Endothelial cell of umbilical vein (primary cell): ENCODE results near the gene CEP152. TPM values are rescaled to one million over a fixed set of nuclear protein-coding genes. Genes with fewer than 3 reads are reported as not detected.

Experiments
- BruUV-seq: library from RNA; stranded (reverse); fragments of 400-500 nt; replicated peaks from 2 replicates; lab custom pipeline; 2021; lab: Mats Ljungman, UMichigan
- CTCF ChIA-PET: fragments of 300-600, 350-600 bp; sonication (Branson Sonifier 250); formaldehyde crosslinking; loops from one replicate; lab custom pipeline; 2021; ENCODE audit warnings: antibody characterized with exemption, inconsistent platforms; lab: Charles Lee
- POLR2A ChIA-PET: fragments of 300-600, 350-600 bp; sonication (Branson Sonifier 250); formaldehyde crosslinking; loops from one replicate; lab custom pipeline; 2021; ENCODE audit warnings: antibody characterized with exemption, inconsistent platforms; lab: Charles Lee
- DNase-seq: peaks from one replicate; pipeline ENCODE4 v3.0.0-alpha.2; 2011; ENCODE audit warnings: low read depth, low spot score
- FAIRE-seq: peaks from 2 replicates; lab custom pipeline; 2011; peaks lifted over from hg19 to GRCh38; lab: Jason Lieb, UNC
- H2AFZ ChIP-seq: 2 replicates; pipeline ENCODE4 v1.6.0; 2012; ENCODE audit warnings: low read depth, low read length, control low read depth, inconsistent platforms
- H3K27ac ChIP-seq: 2 replicates; pipeline ENCODE4 v1.5.1; 2011; ENCODE audit warnings: low read depth, mild to moderate bottlenecking, control low read depth, low read length, moderate library complexity; ENCODE audit not compliant: insufficient read depth
- H3K27me3 ChIP-seq, 2 experiments: 2 replicates each; pipeline versions ENCODE4 v1.6.0 to v1.6.1; 2011; ENCODE audit warnings: low read length in 2 of 2, mixed read lengths in 1 of 2; ENCODE audit not compliant: control insufficient read depth in 2 of 2, insufficient read depth in 2 of 2
- H3K36me3 ChIP-seq, 2 experiments: 2 replicates in 1 of 2; 3 replicates in 1 of 2; pipeline ENCODE4 v1.5.1; 2011; ENCODE audit warnings: low read length in 2 of 2, mild to moderate bottlenecking in 1 of 2, moderate library complexity in 1 of 2; ENCODE audit not compliant: control insufficient read depth in 2 of 2, insufficient read depth in 2 of 2; ENCODE audit errors: extremely low read depth in 1 of 2
- H3K4me1 ChIP-seq: 3 replicates; pipeline ENCODE4 v1.5.1; 2011; ENCODE audit warnings: mild to moderate bottlenecking, low read length; ENCODE audit not compliant: control insufficient read depth, insufficient read depth; ENCODE audit errors: extremely low read depth
- H3K4me2 ChIP-seq: 2 replicates; pipeline ENCODE4 v1.6.1; 2011; ENCODE audit warnings: low read length, control low read depth, mixed read lengths; ENCODE audit not compliant: insufficient read depth
- H3K4me3 ChIP-seq, 3 experiments: fragments of 200-600 bp in 1 of 3; sonication (generic), shearing (Covaris generic) in 1 of 3; replicated peaks in 1 of 3; 2 replicates each; pipeline ENCODE4 v1.5.1; 2011 to 2016; ENCODE audit warnings: control low read depth in 3 of 3, low read length in 3 of 3, mild to moderate bottlenecking in 2 of 3, inconsistent platforms in 1 of 3, low read depth in 1 of 3, moderate library complexity in 1 of 3; ENCODE audit not compliant: insufficient read depth in 1 of 3
- H3K79me2 ChIP-seq: 2 replicates; pipeline ENCODE4 v1.6.0; 2012; ENCODE audit warnings: low read length, inconsistent platforms; ENCODE audit not compliant: control insufficient read depth, insufficient read depth
- H3K9ac ChIP-seq: replicated peaks from 2 replicates; pipeline ENCODE3; 2011; ENCODE audit warnings: low read length, control low read depth; ENCODE audit not compliant: insufficient read depth; ENCODE audit errors: extremely low read depth
- H3K9me1 ChIP-seq: replicated peaks from 3 replicates; pipeline ENCODE4 v1.6.0; 2011; ENCODE audit warnings: mild to moderate bottlenecking, low read length; ENCODE audit not compliant: control insufficient read depth, insufficient read depth; ENCODE audit errors: extremely low read depth
- H3K9me3 ChIP-seq: replicated peaks from 2 replicates; pipeline ENCODE4 v1.5.1; 2012; ENCODE audit warnings: low read length, inconsistent platforms; ENCODE audit not compliant: control insufficient read depth, insufficient read depth
- H4K20me1 ChIP-seq: replicated peaks from 2 replicates; pipeline ENCODE3; 2011; ENCODE audit warnings: mild to moderate bottlenecking, low read length; ENCODE audit not compliant: control insufficient read depth, insufficient read depth; ENCODE audit errors: extremely low read depth
- EZH2 ChIP-seq: IDR thresholded peaks from 2 replicates; pipeline ENCODE4 v1.6.1; 2012; ENCODE audit warnings: borderline replicate concordance, low read depth, mild to moderate bottlenecking, moderate library complexity, low read length, inconsistent platforms; ENCODE audit not compliant: severe bottlenecking
- FOS ChIP-seq: IDR thresholded peaks from 2 replicates; pipeline ENCODE4 v1.6.1; 2011; ENCODE audit warnings: mild to moderate bottlenecking, low read length, moderate library complexity, borderline replicate concordance; ENCODE audit not compliant: insufficient read depth
- GATA2 ChIP-seq: IDR thresholded peaks from 2 replicates; pipeline ENCODE4 v1.7.0; 2011; ENCODE audit warnings: low read depth, mild to moderate bottlenecking, moderate library complexity, mixed read lengths, low read length; ENCODE audit not compliant: insufficient read length, insufficient read depth
- JUN ChIP-seq: IDR thresholded peaks from 2 replicates; pipeline ENCODE4 v1.6.1; 2011; ENCODE audit warnings: borderline replicate concordance, low read depth; ENCODE audit not compliant: insufficient read length, insufficient read depth
- MYC ChIP-seq: IDR thresholded peaks from one replicate; pipeline ENCODE4 v1.6.1; 2011; ENCODE audit warnings: mild to moderate bottlenecking, low read depth, low read length
- POLR2A ChIP-seq: IDR thresholded peaks from 2 replicates; pipeline ENCODE4 v1.6.1; 2012; ENCODE audit warnings: low read depth, mild to moderate bottlenecking, control low read depth, low read length
- POLR2AphosphoS5 ChIP-seq: IDR thresholded peaks from 2 replicates; pipeline ENCODE4 v1.6.1; 2012; ENCODE audit warnings: low read depth, mild to moderate bottlenecking, control low read depth, low read length, moderate library complexity; ENCODE audit not compliant: insufficient read depth
- dilution Hi-C: fragments of 300-500 bp; cut with MboI; formaldehyde crosslinking; loops from one replicate; pipeline ENCODE4 v1.15.0; 2019; ENCODE audit warnings: low sequenced_read_pairs; ENCODE audit not compliant: extremely low pct_ligation_motif_present
- intact Hi-C: fragments of 100-400 bp; cut with micrococcal nuclease; formaldehyde crosslinking; loops from one replicate; pipeline ENCODE4 v1.10.0; 2022
- polyA plus RNA-seq, 4 experiments: library from polyadenylated mRNA; depleted of rRNA in 3 of 4; stranded (reverse) in 3 of 4; unstranded in 1 of 4; fragments of >200 nt; gene quantifications; 2 replicates each; pipeline versions ENCODE4 v1.2.1 to v1.2.3, GENCODE V29; 2011 to 2012; ENCODE audit warnings: missing spikeins in 1 of 4
- total RNA-seq: library from RNA; stranded (reverse); gene quantifications from 2 replicates; pipeline ENCODE4 v1.2.3, GENCODE V29; 2021
- TF ChIP-seq, protein P1 (sequence below), 2 donors: IDR thresholded peaks; 1 replicate in 1 of 2; 2 replicates in 1 of 2; pipeline ENCODE4 v1.5.1; 2011; ENCODE audit warnings: low read length in 2 of 2, mild to moderate bottlenecking in 2 of 2, moderate library complexity in 2 of 2, control low read depth in 1 of 2, inconsistent platforms in 1 of 2, low read depth in 1 of 2; ENCODE audit not compliant: insufficient read depth in 1 of 2; ENCODE audit errors: extremely low read depth in 1 of 2
- TF ChIP-seq, protein P2 (sequence below): IDR thresholded peaks from 2 replicates; pipeline ENCODE4 v1.6.1; 2011; ENCODE audit not compliant: insufficient read depth, insufficient read length

The CEP152 gene
- total and polyA plus RNA-seq, 2 donors (not counting 3 experiments of a cell fraction or from before 2014, with no cell fraction given) = 3.0 to 15.7 TPM

DNA sequence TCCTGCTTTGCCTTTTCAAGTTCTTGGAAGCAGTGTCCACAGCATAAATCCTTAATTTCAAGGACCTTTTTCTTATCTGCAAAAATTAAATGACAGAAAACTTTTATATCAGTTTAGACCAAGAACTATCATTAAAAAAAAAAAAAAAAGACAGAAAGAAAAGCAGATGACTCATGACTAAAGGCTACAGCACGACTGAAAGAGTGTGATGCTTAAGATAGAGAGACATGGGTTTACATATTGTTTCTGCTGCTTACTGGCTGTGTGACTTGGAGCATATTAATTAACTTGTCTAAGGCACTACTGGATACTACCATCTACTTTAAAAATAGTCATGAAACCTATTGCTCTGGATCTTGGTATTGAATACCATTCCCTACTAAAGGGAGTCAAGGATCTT, 62.3 kb downstream of the CEP152 start:
- Histone ChIP-seq H3K27me3 (no peaks in the 10 kb centered on the region), H4K20me1 (no peaks in the 10 kb centered on the region), H3K9me1 (no peaks in the 10 kb centered on the region), H3K36me3 (peaks cover 0 to 2% of the 10 kb centered on the region in 2 experiments), H3K9ac (no peak overlapping the region), H3K4me2 (no peak overlapping the region), H2AFZ (no peak overlapping the region), H3K4me3 (no peak overlapping the region), H3K9me3 (no peaks in the 10 kb centered on the region), H3K27ac (no peak overlapping the region), H3K79me2 (no peaks in the 10 kb centered on the region), H3K4me1 (no peaks in the 10 kb centered on the region)
- intact Hi-C loops = no loop called here
- TF ChIP-seq JUN = no peak
- no peak for TF ChIP-seq MYC
- no peak for TF ChIP-seq GATA2
- TF ChIP-seq, protein P1, sequence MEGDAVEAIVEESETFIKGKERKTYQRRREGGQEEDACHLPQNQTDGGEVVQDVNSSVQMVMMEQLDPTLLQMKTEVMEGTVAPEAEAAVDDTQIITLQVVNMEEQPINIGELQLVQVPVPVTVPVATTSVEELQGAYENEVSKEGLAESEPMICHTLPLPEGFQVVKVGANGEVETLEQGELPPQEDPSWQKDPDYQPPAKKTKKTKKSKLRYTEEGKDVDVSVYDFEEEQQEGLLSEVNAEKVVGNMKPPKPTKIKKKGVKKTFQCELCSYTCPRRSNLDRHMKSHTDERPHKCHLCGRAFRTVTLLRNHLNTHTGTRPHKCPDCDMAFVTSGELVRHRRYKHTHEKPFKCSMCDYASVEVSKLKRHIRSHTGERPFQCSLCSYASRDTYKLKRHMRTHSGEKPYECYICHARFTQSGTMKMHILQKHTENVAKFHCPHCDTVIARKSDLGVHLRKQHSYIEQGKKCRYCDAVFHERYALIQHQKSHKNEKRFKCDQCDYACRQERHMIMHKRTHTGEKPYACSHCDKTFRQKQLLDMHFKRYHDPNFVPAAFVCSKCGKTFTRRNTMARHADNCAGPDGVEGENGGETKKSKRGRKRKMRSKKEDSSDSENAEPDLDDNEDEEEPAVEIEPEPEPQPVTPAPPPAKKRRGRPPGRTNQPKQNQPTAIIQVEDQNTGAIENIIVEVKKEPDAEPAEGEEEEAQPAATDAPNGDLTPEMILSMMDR (IDR thresholded peaks at IDR 0.05; ENCODE audit: extremely low read depth in 1 of 2, insufficient read depth in 1 of 2, low read depth in 1 of 2, low read length in 2 of 2) = no peak
- TF ChIP-seq, protein P2, sequence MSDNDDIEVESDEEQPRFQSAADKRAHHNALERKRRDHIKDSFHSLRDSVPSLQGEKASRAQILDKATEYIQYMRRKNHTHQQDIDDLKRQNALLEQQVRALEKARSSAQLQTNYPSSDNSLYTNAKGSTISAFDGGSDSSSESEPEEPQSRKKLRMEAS = no peak
- TF ChIP-seq FOS = no peak
- TF ChIP-seq EZH2 = no peak
- TF ChIP-seq POLR2A = no peak
- no peak for TF ChIP-seq POLR2AphosphoS5
- FAIRE-seq (no peak), DNase-seq (no peak)
- dilution Hi-C loops = no loop called here
- POLR2A ChIA-PET = no interaction called here
- CTCF ChIA-PET = no interaction called here
- BruUV-seq = no TSS peak
